CD4-positive, alpha-beta T cell treated with Interferon alpha-2 for 1 hour (primary cell): ENCODE results near the gene PRKN.

Source experiments
- DNase-seq, 2 donors: peaks; one replicate each; pipeline ENCODE4 v3.0.0-alpha.2; 2020 to 2022

Gene PRKN

DNA sequence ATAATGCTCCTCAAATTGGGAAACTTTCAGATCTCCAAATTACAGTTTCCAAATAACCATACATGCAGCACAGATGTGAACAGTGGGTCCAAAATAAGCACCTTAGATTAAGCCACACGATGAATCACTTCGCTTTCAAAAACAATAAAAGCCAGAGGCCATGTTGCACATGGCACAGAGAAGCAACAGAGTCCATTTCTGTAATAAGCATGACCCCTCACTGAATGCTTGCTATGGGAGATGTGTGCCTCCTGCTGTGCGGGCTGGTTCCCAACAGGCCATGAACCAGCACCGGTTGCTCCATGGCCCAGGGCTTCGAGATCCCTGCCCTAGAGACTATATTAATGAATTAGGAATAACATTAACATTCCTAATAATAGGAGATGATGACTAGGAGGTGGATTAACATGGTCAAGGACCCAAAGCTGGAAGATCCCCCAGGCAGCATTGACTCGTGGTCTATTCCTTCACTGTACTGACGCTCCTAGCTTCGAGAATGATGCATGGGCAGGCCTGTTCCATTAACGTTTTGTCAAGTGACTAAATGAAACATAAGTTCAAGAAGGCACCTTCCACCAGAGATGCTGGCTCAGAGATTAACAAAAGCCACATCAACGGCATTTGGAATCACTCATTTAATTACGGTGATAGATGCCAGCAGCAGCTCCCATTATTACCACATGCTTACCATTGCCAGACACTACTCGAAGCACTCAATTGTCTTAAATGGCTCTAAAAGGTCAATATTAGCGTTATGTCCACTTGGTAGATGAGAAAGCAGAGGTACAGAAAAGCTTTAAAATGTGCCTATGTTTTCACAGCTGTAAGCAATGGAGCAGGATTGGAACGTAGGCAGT is 983.1 kb downstream of the PRKN start:
- no peak for DNase-seq

DNA sequence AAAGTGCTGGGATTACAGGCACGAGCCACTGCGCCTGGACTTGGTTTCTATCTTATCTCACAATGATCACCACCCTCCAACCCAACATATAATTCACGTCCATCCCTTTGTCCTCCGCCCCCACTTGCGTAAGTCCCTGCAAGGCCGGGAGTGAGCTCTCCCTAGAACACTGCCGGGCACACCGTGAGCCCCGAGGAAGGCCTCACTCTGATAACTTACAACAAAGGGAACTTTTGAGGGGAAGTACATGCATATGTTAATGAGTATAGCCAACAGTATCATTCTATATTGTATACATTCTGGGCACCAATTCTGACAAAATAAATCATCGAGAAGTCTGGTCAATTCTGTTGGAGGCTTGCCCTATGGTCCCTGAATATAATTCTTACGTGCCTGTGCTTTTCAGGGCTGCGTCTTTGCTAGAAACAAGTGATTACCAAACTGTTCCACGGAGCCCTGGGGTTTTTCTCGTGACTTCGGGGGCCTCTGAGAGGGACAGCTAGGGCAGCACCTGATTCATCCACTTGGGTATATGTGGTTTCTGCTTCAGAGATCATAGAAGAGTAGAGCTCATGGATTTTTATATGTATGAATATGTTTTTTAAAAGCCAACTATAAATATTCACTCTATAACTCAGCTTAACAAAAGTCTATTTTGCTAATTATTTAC is 983.9 kb downstream of the PRKN start:
- DNase-seq: no peak

DNA sequence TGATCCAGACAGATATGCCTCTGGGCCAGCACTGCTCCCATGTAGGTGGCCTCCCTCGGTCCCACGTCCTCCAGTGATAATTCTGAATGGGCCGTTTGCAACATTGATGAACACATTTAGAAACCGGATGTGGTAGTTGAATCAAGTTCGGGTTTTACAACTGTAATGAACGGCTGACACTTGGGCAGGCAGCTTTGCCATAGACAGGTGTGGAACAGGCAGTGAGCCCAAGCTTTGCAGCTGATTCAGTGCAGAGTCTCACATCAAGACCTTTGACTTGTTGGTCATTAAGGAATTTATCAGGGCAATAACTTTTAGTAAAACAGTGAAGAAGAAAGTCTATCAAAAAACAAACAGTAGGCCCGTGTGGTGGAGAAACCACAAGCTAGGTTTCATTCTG is 987.1 kb downstream of the PRKN start:
- no peak for DNase-seq

DNA sequence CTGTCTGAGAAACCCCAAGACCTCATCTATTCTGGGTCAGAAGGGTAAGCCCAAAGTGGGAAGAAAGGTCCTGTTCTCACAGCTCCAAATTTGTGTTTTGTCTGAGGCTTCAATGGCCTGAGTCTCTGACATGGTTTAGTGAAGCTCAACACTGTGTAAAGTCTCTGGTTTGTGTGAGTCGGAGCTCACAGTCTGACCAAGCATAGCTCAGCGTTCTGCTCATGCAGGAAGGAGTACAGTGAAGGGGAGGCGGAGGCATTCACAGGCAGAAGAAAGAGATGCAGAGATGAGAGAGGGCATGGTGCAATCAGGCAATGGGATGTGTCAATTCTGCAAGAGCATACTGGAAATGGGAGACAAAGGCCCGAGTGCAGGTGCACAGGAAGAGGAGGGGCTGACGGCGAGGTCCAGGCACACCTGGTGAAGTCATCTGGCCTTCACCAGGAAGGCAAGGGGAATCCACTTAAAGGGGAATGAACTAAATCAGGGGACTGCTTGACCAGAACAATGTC is 990.7 kb downstream of the PRKN start:
- no peak for DNase-seq

DNA sequence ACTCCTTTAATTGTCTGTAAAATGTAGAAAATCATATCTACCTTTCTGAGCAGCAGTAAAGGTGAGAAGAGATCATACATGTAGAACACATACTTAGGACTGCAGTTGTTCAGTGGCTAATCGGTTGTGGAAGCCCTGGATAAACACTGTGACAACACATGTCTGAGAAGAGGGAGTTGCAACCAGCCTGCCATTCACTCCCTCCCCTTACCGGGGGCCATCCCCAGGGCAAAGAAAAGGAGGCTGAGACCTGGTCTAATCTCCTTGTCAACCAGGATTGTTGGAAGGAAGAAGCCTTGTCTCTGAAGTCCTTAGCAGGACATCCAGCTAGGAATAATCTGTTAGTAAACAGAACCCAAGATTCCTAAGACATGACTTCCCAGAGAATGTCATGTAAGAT is 991.2 kb downstream of the PRKN start:
- no peak for DNase-seq

DNA sequence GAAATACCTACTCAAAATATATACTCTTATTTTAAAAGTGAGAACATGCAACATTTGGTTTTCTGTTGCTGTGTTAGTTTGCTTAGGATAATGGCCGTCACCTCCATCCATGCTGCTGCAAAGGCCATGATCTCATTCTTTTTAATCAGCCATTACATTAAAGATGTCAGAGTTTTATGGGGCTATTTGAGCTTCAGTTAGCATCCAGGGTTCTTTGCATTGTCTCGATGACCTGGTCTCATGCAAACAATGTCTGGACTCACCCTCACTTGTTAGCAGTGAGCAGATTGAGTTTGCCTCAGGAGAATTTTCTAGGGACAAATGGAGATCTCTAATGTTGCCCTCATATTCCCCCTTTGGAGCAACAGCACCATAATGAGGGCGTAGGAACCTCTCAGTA is 995.0 kb downstream of the PRKN start:
- no peak for DNase-seq

DNA sequence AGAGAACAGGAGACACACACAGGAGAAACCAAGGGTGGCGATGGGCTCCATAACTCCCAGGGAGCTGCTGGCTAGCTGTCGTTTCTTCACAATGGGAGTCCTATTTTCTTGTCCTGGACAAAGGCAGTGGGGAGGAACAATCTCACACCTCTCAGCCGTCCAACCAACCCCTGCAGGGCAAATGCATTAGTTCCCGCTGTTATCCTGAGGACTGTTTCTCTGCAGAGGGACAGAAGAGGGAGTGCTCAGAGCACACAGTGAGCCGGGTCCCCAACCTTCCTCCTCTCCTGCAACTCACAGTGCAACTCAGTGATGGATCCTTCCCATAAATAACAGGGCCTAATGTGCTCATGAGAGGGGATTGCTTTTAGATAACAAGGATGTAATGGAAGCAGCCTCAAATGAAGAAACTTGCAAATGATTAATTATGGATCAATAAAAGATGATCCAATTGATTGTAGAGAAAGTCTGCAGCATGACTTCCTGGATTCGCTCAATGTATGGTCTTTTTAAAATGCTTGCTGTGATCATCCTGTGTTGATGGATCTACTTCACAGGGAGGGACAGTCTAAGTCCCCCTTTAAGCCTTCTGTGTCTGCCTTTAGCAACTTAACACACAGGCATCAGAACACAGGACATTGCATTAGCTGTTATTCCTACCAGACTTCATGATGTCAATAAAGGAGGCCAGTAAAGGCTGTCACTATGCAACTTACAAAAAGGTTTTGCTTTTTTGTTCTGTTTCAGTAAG is 1000.3 kb downstream of the PRKN start:
- DNase-seq: no peak

DNA sequence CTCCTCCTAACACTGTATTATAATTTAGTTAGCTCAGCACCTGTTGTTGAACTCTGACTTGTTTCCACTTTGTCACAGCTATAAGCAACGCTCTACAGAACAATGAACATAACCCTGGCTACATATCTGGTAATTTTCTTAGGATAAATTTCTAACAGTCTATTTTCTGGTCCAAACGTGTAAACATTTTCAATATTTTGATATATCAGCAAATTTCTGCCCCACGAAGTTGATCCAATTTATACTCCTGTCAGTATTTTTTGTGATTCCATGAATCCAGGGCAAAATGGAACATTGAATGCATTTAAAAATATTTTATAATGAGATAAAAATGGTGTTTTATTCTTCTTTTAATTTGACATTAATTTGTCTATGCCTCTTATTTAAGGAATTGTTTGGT is 1005.2 kb downstream of the PRKN start:
- DNase-seq: no peak

DNA sequence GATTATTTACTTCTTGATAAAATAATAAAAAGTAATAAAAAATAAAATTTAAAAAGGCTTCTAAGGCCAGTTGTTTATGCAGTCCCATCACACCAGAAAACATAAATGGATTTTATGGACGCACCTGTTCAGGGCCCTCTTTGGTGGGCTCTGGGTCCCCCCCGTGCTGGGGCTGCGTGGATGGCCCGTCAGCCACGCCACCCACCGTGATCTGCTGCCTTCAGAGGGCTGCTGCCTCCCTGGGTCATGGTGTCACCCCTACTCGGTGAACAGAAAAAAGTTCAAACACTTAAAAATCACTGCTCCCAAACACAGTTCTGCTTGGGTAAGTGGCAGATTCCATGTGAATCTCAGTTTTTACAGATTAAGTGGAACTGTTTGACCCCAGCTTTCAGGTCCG is 1006.1 kb downstream of the PRKN start:
- DNase-seq: no peak

DNA sequence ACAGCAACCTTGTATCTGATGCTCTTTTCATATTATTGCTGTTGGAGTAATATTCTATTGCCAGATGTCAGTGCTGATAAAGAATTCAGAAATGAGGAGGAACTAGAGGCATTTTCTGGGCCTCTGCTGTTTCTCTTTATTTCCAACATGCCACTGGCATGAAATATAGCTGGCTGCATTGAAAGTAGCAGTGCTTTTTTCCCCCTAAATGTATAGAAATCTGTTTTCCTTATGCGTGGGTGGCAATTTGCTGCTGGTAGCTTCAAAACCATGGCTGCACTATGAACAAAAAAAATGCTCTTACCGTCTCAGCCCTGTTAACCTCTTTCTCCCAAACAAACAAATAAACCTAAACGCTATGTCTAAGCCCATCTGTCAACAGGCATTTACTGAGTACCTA is 1011.4 kb downstream of the PRKN start:
- DNase-seq: no peak

DNA sequence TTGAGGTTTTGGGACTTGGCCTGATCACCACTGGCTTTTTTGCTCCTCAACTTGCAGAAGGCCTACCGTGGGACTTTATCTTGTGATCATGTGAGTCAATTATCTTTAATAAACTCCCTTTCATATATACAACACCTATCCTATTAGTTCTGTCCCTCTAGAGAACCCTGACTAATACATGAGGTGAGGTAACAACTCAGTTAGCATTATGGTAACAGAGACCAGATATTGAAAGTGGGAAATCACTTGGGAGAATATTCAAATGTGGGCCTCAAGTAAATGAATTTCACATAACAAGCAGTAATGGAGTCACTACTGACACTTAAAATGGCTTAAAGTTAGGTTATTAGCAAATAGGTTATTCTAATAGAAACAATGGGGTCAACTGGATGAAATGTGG is 1015.6 kb downstream of the PRKN start:
- DNase-seq: no peak

DNA sequence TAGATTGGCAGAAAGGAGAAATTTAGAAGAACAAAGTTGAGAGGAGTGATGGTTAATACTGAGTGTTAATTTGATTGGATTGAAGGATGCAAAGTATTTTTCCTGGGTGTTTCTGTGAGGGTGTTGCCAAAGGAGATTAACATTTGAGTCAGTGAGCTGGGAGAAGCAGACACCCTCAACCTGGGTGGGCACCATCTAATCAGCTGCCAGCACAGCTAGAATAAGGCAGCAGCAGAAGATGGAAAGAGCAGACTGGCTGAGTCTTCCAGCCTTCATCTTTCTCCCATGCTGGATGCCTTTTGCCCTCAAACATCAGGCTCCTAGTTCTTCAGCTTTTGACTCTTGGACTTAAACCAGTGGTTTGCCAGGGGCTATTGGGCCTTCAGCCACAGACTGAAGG is 1016.1 kb downstream of the PRKN start:
- no peak for DNase-seq

DNA sequence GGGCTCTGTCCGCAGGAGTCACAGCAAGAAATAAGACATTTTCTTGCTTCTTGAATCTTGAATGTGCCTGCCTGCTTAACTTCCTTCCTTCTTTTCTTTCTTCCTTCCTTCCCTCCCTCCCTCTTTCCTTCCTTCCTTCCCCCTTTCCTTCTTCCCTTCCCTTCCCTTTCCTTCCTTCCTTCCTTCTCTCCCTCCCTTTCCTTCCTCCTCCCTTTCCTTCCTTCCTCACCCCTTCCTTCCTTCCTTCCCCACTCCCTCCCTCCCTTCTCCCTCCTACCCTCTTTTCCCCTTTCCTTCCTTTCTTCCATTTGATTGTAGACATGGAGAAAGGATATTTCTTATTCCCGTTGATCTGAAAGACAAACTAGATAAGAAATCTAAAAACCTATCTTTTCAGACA is 1016.9 kb downstream of the PRKN start:
- DNase-seq: no peak

DNA sequence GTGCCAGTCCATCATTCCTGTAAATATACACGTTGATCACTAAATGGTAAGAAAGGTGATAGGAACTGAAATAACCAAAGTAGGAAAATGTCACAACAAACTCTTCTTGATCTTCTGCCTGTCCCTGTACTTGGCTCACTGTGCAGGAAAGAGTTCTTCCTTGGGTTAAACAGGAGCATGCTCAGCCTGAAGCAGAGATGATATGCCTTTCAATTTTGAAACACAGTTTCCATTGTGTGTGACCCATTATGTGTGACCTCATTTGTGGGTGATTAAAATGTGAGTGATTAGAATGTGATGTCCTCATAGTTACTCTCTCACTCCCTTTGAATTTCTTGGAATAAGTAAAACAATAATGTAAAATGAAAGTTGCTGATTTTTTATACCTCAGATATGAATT is 1026.5 kb downstream of the PRKN start:
- no peak for DNase-seq

DNA sequence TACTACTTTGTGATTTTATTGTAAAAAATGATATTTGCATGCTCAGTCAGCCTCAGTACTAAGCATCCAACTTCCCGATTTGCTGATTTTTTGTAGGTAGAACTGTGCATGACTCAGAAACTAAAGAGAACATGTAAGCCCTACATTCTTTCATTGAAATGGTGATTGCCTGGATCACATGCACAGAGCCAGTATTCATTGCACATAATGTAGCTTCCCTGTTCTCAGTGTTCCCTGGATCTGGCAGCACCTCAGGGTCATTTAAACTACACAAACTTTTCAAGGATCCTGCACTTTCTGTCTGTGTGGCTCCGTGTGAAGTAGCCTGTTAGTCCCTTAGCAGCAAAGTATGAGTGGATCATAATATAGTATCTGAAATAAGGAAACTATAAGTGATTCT is 1030.8 kb downstream of the PRKN start:
- DNase-seq: no peak

DNA sequence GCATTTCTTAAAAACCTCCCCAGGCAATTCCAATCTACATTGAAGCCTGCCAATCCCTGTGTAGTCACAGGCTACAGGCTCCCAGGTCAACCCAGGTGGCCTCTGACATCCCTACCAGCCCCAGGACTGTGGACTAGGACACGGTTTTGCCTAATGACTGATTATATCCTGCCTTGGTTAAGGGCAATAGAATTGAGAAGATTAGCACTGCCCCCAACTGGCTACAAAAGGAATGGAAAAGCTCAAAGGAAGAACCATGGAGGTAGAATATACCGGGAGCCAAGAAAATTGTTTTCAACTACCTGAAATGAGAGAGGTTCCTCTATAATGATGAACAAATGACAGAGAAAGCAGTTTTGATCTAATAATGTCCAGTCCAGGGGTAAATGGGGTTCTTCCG is 1032.6 kb downstream of the PRKN start:
- peak in 1 of 2 donors; percentile 3 for DNase-seq

DNA sequence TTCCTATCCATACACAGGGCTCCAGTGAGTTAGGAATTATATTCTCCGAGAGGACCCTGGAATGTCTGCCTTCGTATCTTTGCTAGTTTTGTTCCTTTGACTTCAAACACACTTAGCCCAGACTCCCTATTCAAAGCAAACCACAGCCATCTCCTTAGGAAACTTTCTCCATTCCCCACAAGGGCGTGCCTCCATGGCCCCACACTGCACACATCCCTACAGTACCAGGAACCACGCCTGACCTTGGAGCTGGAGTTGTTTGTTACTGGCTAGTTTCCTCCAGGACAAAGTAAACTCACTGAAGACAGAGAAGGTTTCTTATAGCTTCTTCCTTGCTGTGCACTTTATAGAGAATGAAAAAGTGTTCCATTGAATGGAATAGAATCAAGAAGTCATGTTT is 1040.9 kb downstream of the PRKN start:
- no peak for DNase-seq

DNA sequence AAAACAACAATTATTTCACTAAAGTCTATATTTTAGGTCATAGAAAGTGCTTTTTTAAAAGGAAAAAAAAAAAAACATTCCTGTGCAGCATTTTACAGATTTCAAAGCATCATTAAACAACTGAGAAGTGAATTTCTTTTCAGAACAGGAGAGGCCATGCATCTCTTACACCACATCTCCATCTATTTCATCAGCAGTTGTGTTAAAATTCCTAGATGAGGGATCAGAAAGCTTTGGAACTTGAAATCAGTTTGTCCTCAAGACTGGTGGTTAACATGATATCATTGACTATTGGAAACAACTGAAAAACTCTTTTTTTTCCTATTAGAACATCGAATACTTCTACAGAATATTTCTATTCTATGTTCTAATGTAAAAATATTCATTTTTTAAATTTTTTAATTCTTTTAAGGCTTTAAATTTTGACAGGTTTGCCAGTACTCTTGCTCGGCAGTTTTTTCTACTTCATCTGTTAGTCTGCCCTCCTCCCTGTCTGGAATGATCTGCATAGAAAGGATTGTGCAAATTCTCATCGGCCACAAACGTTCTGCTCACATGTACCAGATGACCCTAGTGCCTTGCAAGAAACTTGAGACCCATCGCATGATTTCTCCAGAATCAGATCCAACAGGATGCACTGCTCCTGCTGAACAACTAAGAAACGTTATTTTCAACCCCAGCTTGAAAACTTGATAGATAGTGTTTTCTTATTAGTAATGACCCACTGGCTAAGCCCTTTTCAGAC is 1042.7 kb downstream of the PRKN start:
- DNase-seq: no peak

DNA sequence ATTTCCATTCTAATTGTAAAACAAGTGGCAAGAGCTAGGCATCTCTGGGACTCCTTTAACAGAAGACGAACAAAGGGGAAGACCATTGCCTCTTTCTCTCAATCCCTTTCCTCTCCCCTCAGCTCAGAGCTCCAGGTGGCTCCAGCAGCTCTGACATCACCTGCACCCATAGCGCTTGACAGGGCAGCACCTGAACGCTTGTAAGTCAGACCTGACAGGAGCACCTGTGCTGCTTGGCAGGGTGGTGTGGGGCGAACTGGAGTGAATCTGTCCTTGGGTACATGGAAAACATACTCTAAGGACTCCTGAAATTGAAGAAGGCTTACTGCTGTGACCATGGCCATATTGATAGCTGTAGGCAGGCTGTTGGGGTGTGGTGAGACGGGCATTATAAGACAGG is 1044.2 kb downstream of the PRKN start:
- no peak for DNase-seq

DNA sequence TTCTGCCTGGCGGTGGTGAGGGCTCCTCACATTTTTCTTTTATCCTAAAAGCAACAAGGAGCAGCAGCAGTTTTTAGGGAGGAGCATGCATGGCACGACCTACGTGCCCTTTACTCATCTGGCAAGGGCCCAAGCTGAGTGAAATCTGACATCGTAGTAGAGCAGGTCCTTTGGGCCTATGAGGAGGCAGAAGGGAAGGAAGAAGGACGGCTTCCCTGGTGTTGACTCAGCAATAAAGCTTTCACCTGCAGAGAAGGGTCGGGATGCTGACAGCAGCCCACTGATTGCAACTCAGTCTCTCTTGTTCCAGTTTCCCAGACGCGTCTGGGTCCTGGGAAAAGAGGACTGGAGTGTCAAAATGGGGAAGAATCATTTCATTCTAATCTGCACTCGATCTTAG is 1044.6 kb downstream of the PRKN start:
- no peak for DNase-seq

DNA sequence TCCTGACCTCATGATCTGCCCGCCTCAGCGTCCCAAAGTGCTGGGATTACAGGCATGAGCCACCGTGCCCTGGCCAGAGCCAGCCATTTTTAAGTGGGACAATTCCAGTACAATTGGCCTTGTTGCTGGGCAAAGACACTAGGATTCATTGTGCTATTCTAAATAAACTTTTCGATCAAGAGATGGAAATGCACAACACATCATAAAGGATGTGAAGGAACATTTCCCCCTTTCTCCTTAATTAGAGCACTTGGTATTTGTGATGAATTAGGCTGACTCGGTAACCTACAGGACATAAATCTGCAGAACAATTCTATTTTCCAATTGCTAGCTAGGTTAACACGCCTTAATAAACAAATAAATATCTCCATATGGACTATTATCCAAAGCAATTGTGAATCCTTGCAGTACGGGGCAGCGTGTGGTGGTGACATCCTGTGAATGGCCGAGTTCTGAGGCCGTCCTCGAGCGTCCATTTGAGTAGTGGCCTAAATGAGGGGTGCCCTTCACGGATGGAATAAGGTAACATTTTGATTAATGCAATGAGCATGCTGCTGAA is 1047.5 kb downstream of the PRKN start:
- no peak for DNase-seq

DNA sequence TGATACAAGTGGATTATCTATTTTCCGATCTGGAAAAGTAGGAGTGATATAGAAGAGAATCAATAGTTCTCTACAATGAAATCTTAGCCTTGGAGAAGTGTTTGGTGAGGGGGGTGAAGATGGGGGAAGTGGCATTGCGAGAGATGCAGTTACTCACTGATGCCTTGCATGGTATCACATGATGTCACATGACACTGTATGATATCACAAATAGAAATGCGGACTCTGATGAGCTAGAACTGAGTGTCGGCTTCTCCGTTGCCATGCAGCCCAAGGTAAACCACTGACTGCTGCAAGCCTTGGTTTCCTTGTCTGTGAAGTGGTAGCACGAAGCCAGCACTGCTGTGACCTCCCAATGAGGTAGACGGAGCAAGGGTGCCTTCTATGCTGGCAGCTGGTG is 1050.4 kb downstream of the PRKN start:
- DNase-seq: no peak

DNA sequence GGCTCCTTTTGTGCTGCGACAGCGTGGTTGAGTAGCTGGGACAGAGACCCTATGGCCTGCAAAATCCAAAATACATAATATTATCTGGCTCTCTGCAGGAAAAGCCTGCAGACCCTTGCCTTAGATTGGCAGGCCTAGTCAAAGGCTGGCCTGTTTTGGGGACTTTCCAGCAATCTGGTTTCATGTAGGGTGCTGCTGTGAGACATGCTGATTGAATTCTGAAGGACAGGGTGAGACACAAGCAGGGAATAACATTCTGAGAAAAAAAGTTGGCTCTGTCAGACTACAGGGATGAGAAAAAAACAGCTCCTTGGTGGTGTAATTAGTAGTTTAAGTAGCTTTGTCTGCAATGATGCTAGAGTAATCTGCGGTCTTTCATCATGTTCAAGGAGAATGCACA is 1051.0 kb downstream of the PRKN start:
- DNase-seq: no peak
